HepG2 (cell line): Measurements from ENCODE around the gene RPS6KA2. TPM values are rescaled to one million over a fixed set of nuclear protein-coding genes. Genes with fewer than 3 reads are reported as not detected.

ENCODE experiments used
- CEBPG ChIP-seq: IDR thresholded peaks from 2 replicates; pipeline ENCODE4 v1.6.1; 2016
- ETV5 ChIP-seq: IDR thresholded peaks from 2 replicates; pipeline ENCODE4 v1.6.1; 2018; ENCODE audit warnings: missing biosample characterization, missing genetic modification reagents, inconsistent platforms, borderline replicate concordance
- HOXD1 ChIP-seq: sonication (generic); formaldehyde crosslinking; IDR thresholded peaks from 2 replicates; pipeline ENCODE4 v1.5.0; 2020; ENCODE audit warnings: missing genetic modification reagents
- LCORL ChIP-seq, 2 experiments: fragments of 450-650 bp in 1 of 2; sonication (generic) in 1 of 2; formaldehyde crosslinking in 1 of 2; IDR thresholded peaks; 2 replicates each; pipeline versions ENCODE4 v1.5.0 to v1.6.1; 2017 to 2020; ENCODE audit warnings: antibody characterized with exemption in 1 of 2, missing genetic modification reagents in 1 of 2
- MED8 ChIP-seq: sonication (generic); formaldehyde crosslinking; IDR thresholded peaks from 2 replicates; pipeline ENCODE4 v1.8.1; 2023; ENCODE audit warnings: mild to moderate bottlenecking, missing genetic modification reagents; ENCODE audit not compliant: insufficient replicate concordance
- SOX13 ChIP-seq, 3 experiments: fragments of 450-650 bp in 1 of 3; sonication (generic) in 1 of 3; formaldehyde crosslinking in 1 of 3; IDR thresholded peaks in 2 of 3; conservative IDR thresholded peaks in 1 of 3; 2 replicates each; pipeline versions ENCODE4 v1.5.0 to v1.6.1; 2016 to 2020; ENCODE audit warnings: antibody characterized with exemption in 1 of 3, mild to moderate bottlenecking in 1 of 3, missing compliant biosample characterization in 1 of 3, missing genetic modification reagents in 1 of 3, moderate library complexity in 1 of 3
- SOX6 ChIP-seq, 2 experiments: fragments of 450-650 bp in 1 of 2; sonication (generic) in 1 of 2; formaldehyde crosslinking in 1 of 2; IDR thresholded peaks; 2 replicates each; pipeline versions ENCODE4 v1.4.0 to v1.6.1; 2017 to 2020; ENCODE audit warnings: antibody characterized with exemption in 1 of 2, mild to moderate bottlenecking in 1 of 2, missing genetic modification reagents in 1 of 2
- TARDBP ChIP-seq: sonication (generic); formaldehyde crosslinking; IDR thresholded peaks from 2 replicates; pipeline ENCODE4 v1.8.0; 2022; ENCODE audit warnings: mild to moderate bottlenecking, missing genetic modification reagents
- ZBTB3 ChIP-seq: sonication (generic); formaldehyde crosslinking; IDR thresholded peaks from 2 replicates; pipeline ENCODE4 v1.4.0; 2020; ENCODE audit warnings: low read depth, mild to moderate bottlenecking, moderate library complexity, missing genetic modification reagents, borderline replicate concordance
- ZNF382 ChIP-seq: sonication (generic); formaldehyde crosslinking; IDR thresholded peaks from 2 replicates; pipeline ENCODE4 v1.5.0; 2020; ENCODE audit warnings: missing genetic modification reagents, mild to moderate bottlenecking, borderline replicate concordance
- ZNF652 ChIP-seq: IDR thresholded peaks from 2 replicates; pipeline ENCODE4 v1.6.1; 2016; ENCODE audit warnings: low read depth, borderline replicate concordance
- polyA plus RNA-seq, 8 experiments: library from polyadenylated mRNA; depleted of rRNA in 3 of 8; stranded (reverse) in 7 of 8; unstranded in 1 of 8; fragments of >200 nt; fragmentation: Illumina TruSeq in 4 of 8; extraction: Trizol in 4 of 8; gene quantifications; 2 replicates each; pipeline versions ENCODE4 v1.2.1 to v1.2.3, GENCODE V29; 2011 to 2016; ENCODE audit warnings: low read depth in 4 of 8, missing spikeins in 1 of 8, mixed read lengths in 1 of 8; ENCODE audit not compliant: insufficient read depth in 1 of 8
- total RNA-seq, 5 experiments: library from RNA; depleted of rRNA; stranded (reverse); fragments of >200 nt; fragmentation: Illumina TruSeq; extraction: Trizol; gene quantifications; 2 replicates each; pipeline ENCODE4 v1.2.3, GENCODE V29; 2016; ENCODE audit warnings: low read depth in 1 of 5
- TF ChIP-seq, protein P1 (sequence below): sonication (generic); formaldehyde crosslinking; IDR thresholded peaks from 2 replicates; pipeline ENCODE4 v1.8.0; 2022; ENCODE audit warnings: missing genetic modification reagents, mild to moderate bottlenecking, moderate library complexity, borderline replicate concordance
- TF ChIP-seq, protein P2 (sequence below), 2 experiments: sonication (generic) in 1 of 2; formaldehyde crosslinking in 1 of 2; IDR thresholded peaks; 2 replicates each; pipeline versions ENCODE4 v1.4.0 to v1.6.1; 2016 to 2020; ENCODE audit warnings: borderline replicate concordance in 1 of 2, low read depth in 1 of 2, mild to moderate bottlenecking in 1 of 2, missing genetic modification reagents in 1 of 2
- TF ChIP-seq, protein P3 (sequence below): sonication (generic); formaldehyde crosslinking; IDR thresholded peaks from 2 replicates; pipeline ENCODE4 v1.9.0; 2022; ENCODE audit warnings: missing genetic modification reagents, mild to moderate bottlenecking, borderline replicate concordance
- TF ChIP-seq, protein P4 (sequence below): IDR thresholded peaks from 2 replicates; pipeline ENCODE4 v1.4.0; 2020; ENCODE audit warnings: mild to moderate bottlenecking, missing genetic modification reagents

The RPS6KA2 gene
- total and polyA plus RNA-seq, 2 of the 13 experiments (the other 11 are each of a cell fraction or from before 2014, with no cell fraction given): 0.22 to 0.38 TPM

DNA sequence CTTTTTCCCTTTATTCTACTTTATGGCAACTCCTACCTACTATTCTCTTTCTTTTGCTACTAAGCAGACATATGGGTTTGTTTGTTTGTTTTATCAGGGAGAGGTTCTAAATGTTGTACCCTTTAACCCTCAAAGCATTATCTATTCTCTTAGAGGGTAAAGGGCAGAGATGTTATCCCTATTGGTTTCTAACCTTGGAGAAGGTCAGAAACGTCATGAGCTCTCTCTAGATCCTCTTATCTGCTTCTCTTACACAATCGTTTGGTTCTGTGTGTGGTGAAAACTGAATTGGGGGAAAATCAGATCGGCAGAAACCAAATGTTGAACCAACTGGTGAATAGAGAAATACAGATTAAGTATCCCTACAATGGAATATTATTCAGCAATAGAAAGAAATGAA lies 237.9 kb downstream of the RPS6KA2 start (continued):
- TF ChIP-seq ZBTB3 (CRISPR knock-in tag) (no peak), ETV5 (CRISPR knock-in tag) (0 out of 2 replicates have a peak, but pooled peaks have one; percentile 25), SOX6 (IDR thresholded peaks at IDR 0.05) (no peak), SOX6 (CRISPR knock-in tag; IDR thresholded peaks at IDR 0.05) (peak; percentile 94), CEBPG (CRISPR knock-in tag) (peak; percentile 92), HOXD1 (0 out of 2 replicates have a peak, but pooled peaks have one; percentile 35), LCORL (IDR thresholded peaks at IDR 0.05) (no peak), LCORL (CRISPR knock-in tag; IDR thresholded peaks at IDR 0.05) (peak; percentile 86), ZNF652 (CRISPR knock-in tag) (peak; percentile 35; the same call in 1 of the 2 replicates), SOX13 (IDR thresholded peaks at IDR 0.05) (no peak), SOX13 (CRISPR knock-in tag; conservative IDR thresholded peaks at IDR 0.05 in 1 of 2, IDR thresholded peaks at IDR 0.05 in 1 of 2) (peak in 1 of 2 experiments; percentile 94; a peak in 2 of 4 replicates), ZNF382 (CRISPR knock-in tag) (no peak), TARDBP (CRISPR knock-in tag) (peak; percentile 40; the same call in 1 of the 2 replicates), MED8 (no peak)
- TF ChIP-seq, protein P1, sequence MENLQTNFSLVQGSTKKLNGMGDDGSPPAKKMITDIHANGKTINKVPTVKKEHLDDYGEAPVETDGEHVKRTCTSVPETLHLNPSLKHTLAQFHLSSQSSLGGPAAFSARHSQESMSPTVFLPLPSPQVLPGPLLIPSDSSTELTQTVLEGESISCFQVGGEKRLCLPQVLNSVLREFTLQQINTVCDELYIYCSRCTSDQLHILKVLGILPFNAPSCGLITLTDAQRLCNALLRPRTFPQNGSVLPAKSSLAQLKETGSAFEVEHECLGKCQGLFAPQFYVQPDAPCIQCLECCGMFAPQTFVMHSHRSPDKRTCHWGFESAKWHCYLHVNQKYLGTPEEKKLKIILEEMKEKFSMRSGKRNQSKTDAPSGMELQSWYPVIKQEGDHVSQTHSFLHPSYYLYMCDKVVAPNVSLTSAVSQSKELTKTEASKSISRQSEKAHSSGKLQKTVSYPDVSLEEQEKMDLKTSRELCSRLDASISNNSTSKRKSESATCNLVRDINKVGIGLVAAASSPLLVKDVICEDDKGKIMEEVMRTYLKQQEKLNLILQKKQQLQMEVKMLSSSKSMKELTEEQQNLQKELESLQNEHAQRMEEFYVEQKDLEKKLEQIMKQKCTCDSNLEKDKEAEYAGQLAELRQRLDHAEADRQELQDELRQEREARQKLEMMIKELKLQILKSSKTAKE (CRISPR knock-in tag): peak; percentile 41; the same call in 1 of the 2 replicates
- TF ChIP-seq, protein P2, sequence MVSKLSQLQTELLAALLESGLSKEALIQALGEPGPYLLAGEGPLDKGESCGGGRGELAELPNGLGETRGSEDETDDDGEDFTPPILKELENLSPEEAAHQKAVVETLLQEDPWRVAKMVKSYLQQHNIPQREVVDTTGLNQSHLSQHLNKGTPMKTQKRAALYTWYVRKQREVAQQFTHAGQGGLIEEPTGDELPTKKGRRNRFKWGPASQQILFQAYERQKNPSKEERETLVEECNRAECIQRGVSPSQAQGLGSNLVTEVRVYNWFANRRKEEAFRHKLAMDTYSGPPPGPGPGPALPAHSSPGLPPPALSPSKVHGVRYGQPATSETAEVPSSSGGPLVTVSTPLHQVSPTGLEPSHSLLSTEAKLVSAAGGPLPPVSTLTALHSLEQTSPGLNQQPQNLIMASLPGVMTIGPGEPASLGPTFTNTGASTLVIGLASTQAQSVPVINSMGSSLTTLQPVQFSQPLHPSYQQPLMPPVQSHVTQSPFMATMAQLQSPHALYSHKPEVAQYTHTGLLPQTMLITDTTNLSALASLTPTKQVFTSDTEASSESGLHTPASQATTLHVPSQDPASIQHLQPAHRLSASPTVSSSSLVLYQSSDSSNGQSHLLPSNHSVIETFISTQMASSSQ (IDR thresholded peaks at IDR 0.05; ENCODE audit: low read depth): peak; percentile 42
- TF ChIP-seq, protein P2 (CRISPR knock-in tag; IDR thresholded peaks at IDR 0.05; ENCODE audit: borderline replicate concordance): peak; percentile 36; the same call in 1 of the 2 replicates
- TF ChIP-seq, protein P3, sequence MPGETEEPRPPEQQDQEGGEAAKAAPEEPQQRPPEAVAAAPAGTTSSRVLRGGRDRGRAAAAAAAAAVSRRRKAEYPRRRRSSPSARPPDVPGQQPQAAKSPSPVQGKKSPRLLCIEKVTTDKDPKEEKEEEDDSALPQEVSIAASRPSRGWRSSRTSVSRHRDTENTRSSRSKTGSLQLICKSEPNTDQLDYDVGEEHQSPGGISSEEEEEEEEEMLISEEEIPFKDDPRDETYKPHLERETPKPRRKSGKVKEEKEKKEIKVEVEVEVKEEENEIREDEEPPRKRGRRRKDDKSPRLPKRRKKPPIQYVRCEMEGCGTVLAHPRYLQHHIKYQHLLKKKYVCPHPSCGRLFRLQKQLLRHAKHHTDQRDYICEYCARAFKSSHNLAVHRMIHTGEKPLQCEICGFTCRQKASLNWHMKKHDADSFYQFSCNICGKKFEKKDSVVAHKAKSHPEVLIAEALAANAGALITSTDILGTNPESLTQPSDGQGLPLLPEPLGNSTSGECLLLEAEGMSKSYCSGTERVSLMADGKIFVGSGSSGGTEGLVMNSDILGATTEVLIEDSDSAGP (CRISPR knock-in tag): no peak
- TF ChIP-seq, protein P4, sequence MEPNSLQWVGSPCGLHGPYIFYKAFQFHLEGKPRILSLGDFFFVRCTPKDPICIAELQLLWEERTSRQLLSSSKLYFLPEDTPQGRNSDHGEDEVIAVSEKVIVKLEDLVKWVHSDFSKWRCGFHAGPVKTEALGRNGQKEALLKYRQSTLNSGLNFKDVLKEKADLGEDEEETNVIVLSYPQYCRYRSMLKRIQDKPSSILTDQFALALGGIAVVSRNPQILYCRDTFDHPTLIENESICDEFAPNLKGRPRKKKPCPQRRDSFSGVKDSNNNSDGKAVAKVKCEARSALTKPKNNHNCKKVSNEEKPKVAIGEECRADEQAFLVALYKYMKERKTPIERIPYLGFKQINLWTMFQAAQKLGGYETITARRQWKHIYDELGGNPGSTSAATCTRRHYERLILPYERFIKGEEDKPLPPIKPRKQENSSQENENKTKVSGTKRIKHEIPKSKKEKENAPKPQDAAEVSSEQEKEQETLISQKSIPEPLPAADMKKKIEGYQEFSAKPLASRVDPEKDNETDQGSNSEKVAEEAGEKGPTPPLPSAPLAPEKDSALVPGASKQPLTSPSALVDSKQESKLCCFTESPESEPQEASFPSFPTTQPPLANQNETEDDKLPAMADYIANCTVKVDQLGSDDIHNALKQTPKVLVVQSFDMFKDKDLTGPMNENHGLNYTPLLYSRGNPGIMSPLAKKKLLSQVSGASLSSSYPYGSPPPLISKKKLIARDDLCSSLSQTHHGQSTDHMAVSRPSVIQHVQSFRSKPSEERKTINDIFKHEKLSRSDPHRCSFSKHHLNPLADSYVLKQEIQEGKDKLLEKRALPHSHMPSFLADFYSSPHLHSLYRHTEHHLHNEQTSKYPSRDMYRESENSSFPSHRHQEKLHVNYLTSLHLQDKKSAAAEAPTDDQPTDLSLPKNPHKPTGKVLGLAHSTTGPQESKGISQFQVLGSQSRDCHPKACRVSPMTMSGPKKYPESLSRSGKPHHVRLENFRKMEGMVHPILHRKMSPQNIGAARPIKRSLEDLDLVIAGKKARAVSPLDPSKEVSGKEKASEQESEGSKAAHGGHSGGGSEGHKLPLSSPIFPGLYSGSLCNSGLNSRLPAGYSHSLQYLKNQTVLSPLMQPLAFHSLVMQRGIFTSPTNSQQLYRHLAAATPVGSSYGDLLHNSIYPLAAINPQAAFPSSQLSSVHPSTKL: peak; percentile 84
